GM23338 (cell line): ENCODE data around the gene ZNF579. TPM values are rescaled to one million over a fixed set of nuclear protein-coding genes. Genes with fewer than 3 reads are reported as not detected.

Source experiments
- ATAC-seq: fragments of 200-7000 bp; cut with Tn5 transposase; 3 replicates; pipeline ENCODE4 v1.9.1; 2020
- DNase-seq: peaks from one replicate; pipeline ENCODE4 v3.0.0-alpha.2; 2015; ENCODE audit warnings: low spot score
- H2AFZ ChIP-seq: fragments of 200-600 bp; sonication (generic); 2 replicates; pipeline ENCODE4 v1.8.0; 2016; ENCODE audit warnings: antibody characterized with exemption, mild to moderate bottlenecking, moderate library complexity
- H3F3A ChIP-seq: fragments of 200-600 bp; sonication (generic); replicated peaks from 2 replicates; pipeline ENCODE4 v1.8.0; 2017; ENCODE audit warnings: antibody characterized with exemption, mixed run types, low read depth
- H3K27ac ChIP-seq: fragments of 200-600 bp; sonication (generic); 2 replicates; pipeline ENCODE4 v1.6.1; 2016; ENCODE audit warnings: low read depth
- H3K27me3 ChIP-seq: fragments of 200-600 bp; sonication (generic); 2 replicates; pipeline ENCODE4 v1.8.0; 2016; ENCODE audit warnings: mild to moderate bottlenecking, mixed run types, moderate library complexity; ENCODE audit not compliant: insufficient read depth
- H3K36me3 ChIP-seq: fragments of 200-600 bp; sonication (generic); 2 replicates; pipeline ENCODE4 v1.8.0; 2016; ENCODE audit warnings: mild to moderate bottlenecking; ENCODE audit not compliant: insufficient read depth
- H3K4me1 ChIP-seq: fragments of 200-600 bp; sonication (generic); 2 replicates; pipeline ENCODE4 v1.8.0; 2016; ENCODE audit warnings: mild to moderate bottlenecking, moderate library complexity; ENCODE audit not compliant: insufficient read depth
- H3K4me2 ChIP-seq: fragments of 200-600 bp; sonication (generic); 2 replicates; pipeline ENCODE4 v1.7.1; 2017; ENCODE audit warnings: mixed run types
- H3K4me3 ChIP-seq: fragments of 200-600 bp; sonication (generic); 2 replicates; pipeline ENCODE4 v1.6.1; 2016; ENCODE audit warnings: mixed run types
- H3K79me2 ChIP-seq: fragments of 200-600 bp; sonication (generic); replicated peaks from 2 replicates; pipeline ENCODE4 v1.8.0; 2017; ENCODE audit warnings: mild to moderate bottlenecking; ENCODE audit not compliant: insufficient read depth
- H3K9me2 ChIP-seq: fragments of 200-600 bp; sonication (generic); 2 replicates; pipeline ENCODE4 v1.8.0; 2017; ENCODE audit not compliant: insufficient read depth
- H4K20me1 ChIP-seq: fragments of 200-600 bp; sonication (generic); replicated peaks from 2 replicates; pipeline ENCODE4 v1.8.0; 2017; ENCODE audit warnings: mild to moderate bottlenecking; ENCODE audit not compliant: insufficient read depth
- H3K27ac Mint-ChIP-seq: 2 replicates; pipeline ENCODE4 v1.8.0; 2020; ENCODE audit warnings: inconsistent platforms, mild to moderate bottlenecking, moderate library complexity, mixed read lengths
- H3K27me3 Mint-ChIP-seq: 3 replicates; pipeline ENCODE4 v1.8.0; 2022; ENCODE audit warnings: low read depth, mild to moderate bottlenecking, moderate library complexity, mixed read lengths, inconsistent platforms; ENCODE audit not compliant: insufficient read depth, poor library complexity
- H3K36me3 Mint-ChIP-seq: 3 replicates; pipeline ENCODE4 v1.8.0; 2021; ENCODE audit warnings: low read depth, mild to moderate bottlenecking, inconsistent platforms, moderate library complexity, mixed read lengths
- H3K4me1 Mint-ChIP-seq: 3 replicates; pipeline ENCODE4 v1.8.0; 2020; ENCODE audit warnings: mild to moderate bottlenecking, inconsistent platforms, mixed read lengths
- H3K4me3 Mint-ChIP-seq: 3 replicates; pipeline ENCODE4 v1.8.0; 2021; ENCODE audit warnings: moderate library complexity, mild to moderate bottlenecking, inconsistent platforms, mixed read lengths
- H3K9me3 Mint-ChIP-seq: 3 replicates; pipeline ENCODE4 v1.8.0; 2020; ENCODE audit warnings: moderate library complexity, mild to moderate bottlenecking, inconsistent platforms, mixed read lengths
- CTCF ChIP-seq, 2 experiments: fragments of 200-600 bp in 1 of 2; sonication (generic) in 1 of 2; conservative IDR thresholded peaks; 2 replicates each; pipeline versions ENCODE4 v1.5.1 to v1.6.1; 2016 to 2017; ENCODE audit warnings: antibody characterized with exemption in 2 of 2, low read depth in 2 of 2, mild to moderate bottlenecking in 2 of 2, moderate library complexity in 1 of 2
- EZH2 ChIP-seq: fragments of 200-600 bp; sonication (generic); IDR thresholded peaks from one replicate; pipeline ENCODE4 v1.8.0; 2017; ENCODE audit warnings: antibody characterized with exemption, mild to moderate bottlenecking, low read depth; ENCODE audit not compliant: unreplicated experiment
- JUNB ChIP-seq: IDR thresholded peaks from one replicate; pipeline ENCODE4 v1.6.1; 2016; ENCODE audit warnings: antibody characterized with exemption; ENCODE audit not compliant: unreplicated experiment
- POLR2AphosphoS5 ChIP-seq: IDR thresholded peaks from 2 replicates; pipeline ENCODE4 v1.6.1; 2016; ENCODE audit warnings: antibody characterized with exemption, low read depth
- REST ChIP-seq: IDR thresholded peaks from one replicate; pipeline ENCODE4 v1.6.1; 2018; ENCODE audit warnings: antibody characterized with exemption; ENCODE audit not compliant: unreplicated experiment
- ZNF331 ChIP-seq: fragments of 250-450 bp; sonication (Bioruptor Pico); IDR thresholded peaks from 2 replicates; pipeline ENCODE4 v1.5.0; 2020; ENCODE audit warnings: low read depth, mild to moderate bottlenecking, moderate library complexity
- polyA plus RNA-seq: library from polyadenylated mRNA; unstranded; fragments of >200 nt; fragmentation: Nextera tagmentation; extraction: Ambion mirVana; gene quantifications from 2 replicates; pipeline ENCODE4 v1.2.1, GENCODE V29; 2016
- total RNA-seq: library from RNA; depleted of rRNA; stranded (reverse); fragments of >200 nt; shearing (Covaris generic); gene quantifications from 2 replicates; pipeline ENCODE4 v1.2.3, GENCODE V29; 2014

Gene ZNF579
- total and polyA plus RNA-seq, 2 experiments from 2014 or later = 7.3 to 12.2 TPM

- H3K4me3 Mint-ChIP-seq = peak overlapping the region; percentile 76
- no peaks in the 10 kb centered on the region for H3K9me2 ChIP-seq
- peak overlapping the region; percentile 54 for H3K4me3 ChIP-seq
- H2AFZ ChIP-seq = peak overlapping the region; percentile 75
- ATAC-seq (peak; percentile 82), DNase-seq (peak; percentile 83)
- peaks cover 52% of the 10 kb centered on the region for H3K4me1 Mint-ChIP-seq
- H3K79me2 ChIP-seq = no peaks in the 10 kb centered on the region
- peaks cover 24% of the 10 kb centered on the region for H3K27me3 Mint-ChIP-seq
- peak overlapping the region; percentile 73 for H3K4me2 ChIP-seq
- H3K9me3 Mint-ChIP-seq = no peaks in the 10 kb centered on the region; the same call in 2 of the 3 replicates
- no peaks in the 10 kb centered on the region; the same call in 1 of the 2 replicates for H3F3A ChIP-seq
- peak overlapping the region; percentile 48 for H3K27ac ChIP-seq
- TF ChIP-seq CTCF (conservative IDR thresholded peaks at IDR 0.05; ENCODE audit: low read depth in 2 of 2) = peak in 1 of 2 experiments; percentile 14; a peak in 1 of 4 replicates
- no peak for TF ChIP-seq JUNB
- no peaks in the 10 kb centered on the region for H3K36me3 Mint-ChIP-seq
- H3K4me1 ChIP-seq = peaks cover 17% of the 10 kb centered on the region
- no peaks in the 10 kb centered on the region for H3K36me3 ChIP-seq
- H3K27ac Mint-ChIP-seq = peak overlapping the region; percentile 61; the same call in 1 of the 2 replicates
- H4K20me1 ChIP-seq = no peaks in the 10 kb centered on the region
- H3K27me3 ChIP-seq = no peaks in the 10 kb centered on the region
Measured at GRCh38 chr19:55549500-55550320, 30.9 kb downstream of the ZNF579 start.

- Histone ChIP-seq H2AFZ (peak overlapping the region; percentile 56), H3F3A (no peaks in the 10 kb centered on the region), H3K4me2 (no peak overlapping the region), H3K9me2 (no peaks in the 10 kb centered on the region), H4K20me1 (no peaks in the 10 kb centered on the region), H3K27me3 (no peaks in the 10 kb centered on the region), H3K79me2 (no peaks in the 10 kb centered on the region), H3K27ac (no peak overlapping the region), H3K36me3 (no peaks in the 10 kb centered on the region), H3K4me3 (no peak overlapping the region), H3K4me1 (no peaks in the 10 kb centered on the region; the same call in 1 of the 2 replicates)
- ATAC-seq (peak; percentile 18), DNase-seq (peak; percentile 46)
- no peak overlapping the region for H3K4me3 Mint-ChIP-seq
- peaks cover 28% of the 10 kb centered on the region for H3K4me1 Mint-ChIP-seq
- no peaks in the 10 kb centered on the region; the same call in 2 of the 3 replicates for H3K36me3 Mint-ChIP-seq
- peaks cover 4% of the 10 kb centered on the region for H3K9me3 Mint-ChIP-seq
- H3K27me3 Mint-ChIP-seq = peaks cover 10% of the 10 kb centered on the region
- H3K27ac Mint-ChIP-seq = peak overlapping the region; percentile 80; the same call in 1 of the 2 replicates
- TF ChIP-seq REST (no peak), CTCF (conservative IDR thresholded peaks at IDR 0.05; ENCODE audit: low read depth in 2 of 2) (no peak), JUNB (no peak), POLR2AphosphoS5 (no peak), EZH2 (no peak), ZNF331 (CRISPR knock-in tag) (no peak)
Measured at GRCh38 chr19:55546822-55547614, 33.6 kb downstream of the ZNF579 start.
